VCaP (cell line): Measurements from ENCODE around the gene TM4SF4.

Source experiments
- H3K27ac ChIP-seq: fragments of 450-650 bp; 2 replicates; pipeline ENCODE4 v1.5.1; 2017
- TF ChIP-seq, protein P1 (sequence below): fragments of 450-650 bp; conservative IDR thresholded peaks from 2 replicates; pipeline ENCODE4 v1.5.1; 2017; ENCODE audit warnings: mild to moderate bottlenecking, moderate library complexity

TM4SF4 gene

DNA sequence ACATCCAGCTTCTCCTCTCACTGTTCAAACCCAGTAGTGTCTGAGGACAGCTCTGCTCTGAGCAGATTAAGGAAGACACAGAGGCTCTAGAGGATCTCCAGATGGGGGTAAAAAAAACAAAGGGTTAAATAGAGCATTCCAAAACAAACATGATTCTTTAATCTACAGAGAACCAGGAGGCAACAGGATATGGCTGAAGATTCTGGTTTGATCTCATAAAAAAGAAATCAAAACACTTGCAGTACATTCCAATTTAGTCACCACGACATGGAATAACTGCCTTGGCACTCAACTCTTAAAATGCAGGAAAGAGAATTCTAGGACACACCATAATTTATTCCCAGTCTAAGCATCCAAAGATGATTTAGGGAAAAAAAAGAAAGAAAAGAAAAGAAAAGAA is 32.0 kb downstream of the TM4SF4 start:
- H3K27ac ChIP-seq = peak overlapping the region; percentile 38; the same call in 1 of the 2 replicates
- TF ChIP-seq, protein P1, sequence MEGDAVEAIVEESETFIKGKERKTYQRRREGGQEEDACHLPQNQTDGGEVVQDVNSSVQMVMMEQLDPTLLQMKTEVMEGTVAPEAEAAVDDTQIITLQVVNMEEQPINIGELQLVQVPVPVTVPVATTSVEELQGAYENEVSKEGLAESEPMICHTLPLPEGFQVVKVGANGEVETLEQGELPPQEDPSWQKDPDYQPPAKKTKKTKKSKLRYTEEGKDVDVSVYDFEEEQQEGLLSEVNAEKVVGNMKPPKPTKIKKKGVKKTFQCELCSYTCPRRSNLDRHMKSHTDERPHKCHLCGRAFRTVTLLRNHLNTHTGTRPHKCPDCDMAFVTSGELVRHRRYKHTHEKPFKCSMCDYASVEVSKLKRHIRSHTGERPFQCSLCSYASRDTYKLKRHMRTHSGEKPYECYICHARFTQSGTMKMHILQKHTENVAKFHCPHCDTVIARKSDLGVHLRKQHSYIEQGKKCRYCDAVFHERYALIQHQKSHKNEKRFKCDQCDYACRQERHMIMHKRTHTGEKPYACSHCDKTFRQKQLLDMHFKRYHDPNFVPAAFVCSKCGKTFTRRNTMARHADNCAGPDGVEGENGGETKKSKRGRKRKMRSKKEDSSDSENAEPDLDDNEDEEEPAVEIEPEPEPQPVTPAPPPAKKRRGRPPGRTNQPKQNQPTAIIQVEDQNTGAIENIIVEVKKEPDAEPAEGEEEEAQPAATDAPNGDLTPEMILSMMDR = no peak

DNA sequence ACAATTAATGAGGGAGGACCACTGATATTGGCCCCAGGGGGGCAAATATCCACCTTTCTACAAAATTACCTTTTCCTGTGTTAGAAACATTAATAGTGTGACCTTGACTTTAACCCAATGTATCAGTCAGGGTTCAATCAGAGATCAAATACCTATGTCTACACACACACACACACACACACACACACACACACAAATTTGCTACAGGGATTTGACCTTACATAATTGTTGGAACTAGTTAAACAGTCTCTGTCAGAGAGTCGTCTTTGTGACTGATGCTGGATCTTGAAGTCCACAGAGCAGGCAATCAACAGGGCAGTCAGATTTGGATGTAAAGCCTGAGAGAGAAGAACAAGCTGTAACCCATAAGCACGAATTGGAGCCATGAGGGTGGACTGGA is 32.5 kb downstream of the TM4SF4 start:
- TF ChIP-seq, protein P1 = no peak
- H3K27ac ChIP-seq = peak overlapping the region; percentile 38; the same call in 1 of the 2 replicates

DNA sequence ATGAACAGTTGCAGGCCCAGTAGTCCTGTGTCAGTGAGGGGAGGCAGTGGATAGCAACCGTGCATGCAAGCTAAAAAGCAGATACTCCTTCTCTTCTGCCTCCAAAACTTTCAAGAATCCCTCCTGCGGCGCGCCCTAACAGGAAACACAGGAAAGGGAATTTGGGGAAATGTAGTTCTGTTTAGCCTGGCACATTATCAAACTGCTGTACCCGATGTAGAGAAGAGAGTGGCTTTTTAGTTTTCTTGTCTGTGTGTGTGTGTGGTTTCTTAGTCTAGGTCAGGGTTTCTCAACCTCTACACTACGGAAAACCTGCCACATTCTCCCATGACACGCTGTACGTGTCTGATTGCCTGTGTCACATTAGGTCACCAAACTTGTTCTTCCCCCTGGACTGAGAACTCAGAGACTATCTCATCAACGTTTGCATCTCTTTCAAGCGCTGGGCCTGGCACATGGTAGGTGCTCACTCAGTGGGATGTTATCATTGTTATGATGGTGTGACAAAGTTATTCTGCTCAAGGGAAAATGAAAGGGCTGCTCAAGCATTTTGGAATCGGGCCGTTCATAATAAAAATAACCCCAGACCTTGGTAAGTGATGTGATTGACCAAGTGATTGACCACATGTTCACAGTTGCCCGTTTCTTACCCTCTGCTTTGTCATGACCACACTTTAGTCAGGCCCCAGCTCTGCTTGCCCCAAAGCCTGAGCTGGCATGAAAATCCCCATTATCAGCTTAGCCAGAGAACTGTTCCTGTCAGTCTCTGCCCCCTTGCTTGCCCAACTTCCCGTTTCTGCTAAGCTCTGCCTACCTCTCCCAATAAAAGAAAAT is 33.2 kb downstream of the TM4SF4 start:
- peak overlapping the region; percentile 38; the same call in 1 of the 2 replicates for H3K27ac ChIP-seq
- TF ChIP-seq, protein P1 = no peak

DNA sequence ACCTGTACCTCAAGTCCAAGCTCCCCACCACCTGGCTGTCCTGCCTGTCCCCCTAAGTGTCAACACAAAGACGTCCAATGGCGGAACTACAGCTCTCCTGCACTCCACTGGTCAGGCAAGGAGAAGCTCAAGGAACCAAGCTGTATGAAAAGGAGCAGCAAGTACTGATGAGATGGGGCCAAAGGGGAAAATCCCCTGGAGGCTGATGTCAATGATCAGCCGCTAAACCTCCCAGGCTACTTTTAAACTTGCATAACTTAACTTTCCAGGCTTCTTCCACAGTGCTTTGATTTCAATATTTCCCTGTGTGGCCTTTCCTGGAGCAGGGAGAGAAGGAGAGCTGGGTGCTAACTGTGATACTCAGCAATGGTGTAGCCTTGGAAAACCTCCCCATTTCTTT is 35.0 kb downstream of the TM4SF4 start:
- TF ChIP-seq, protein P1 = no peak
- no peak overlapping the region for H3K27ac ChIP-seq

DNA sequence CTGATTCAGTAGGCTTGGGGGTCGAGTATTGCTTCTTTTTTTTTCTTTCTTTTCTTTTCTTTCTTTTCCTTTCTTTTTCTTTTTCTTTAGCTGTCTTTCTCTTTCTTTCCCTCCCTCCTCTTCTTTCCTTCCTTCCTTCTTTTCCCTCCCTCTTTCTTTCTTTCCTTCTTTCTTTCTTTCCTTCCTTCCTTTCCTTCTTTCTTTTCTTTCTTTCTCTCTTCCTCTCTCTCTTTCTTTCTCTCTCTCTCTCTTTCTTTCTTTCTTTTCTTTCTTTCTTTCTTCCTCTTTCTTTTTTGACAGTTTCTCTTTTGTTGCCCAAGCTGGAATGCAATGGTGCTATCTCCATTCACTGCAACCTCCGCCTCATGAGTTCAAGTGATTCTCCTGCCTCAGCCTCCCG is 36.0 kb downstream of the TM4SF4 start:
- TF ChIP-seq, protein P1 = no peak
- H3K27ac ChIP-seq = no peak overlapping the region

DNA sequence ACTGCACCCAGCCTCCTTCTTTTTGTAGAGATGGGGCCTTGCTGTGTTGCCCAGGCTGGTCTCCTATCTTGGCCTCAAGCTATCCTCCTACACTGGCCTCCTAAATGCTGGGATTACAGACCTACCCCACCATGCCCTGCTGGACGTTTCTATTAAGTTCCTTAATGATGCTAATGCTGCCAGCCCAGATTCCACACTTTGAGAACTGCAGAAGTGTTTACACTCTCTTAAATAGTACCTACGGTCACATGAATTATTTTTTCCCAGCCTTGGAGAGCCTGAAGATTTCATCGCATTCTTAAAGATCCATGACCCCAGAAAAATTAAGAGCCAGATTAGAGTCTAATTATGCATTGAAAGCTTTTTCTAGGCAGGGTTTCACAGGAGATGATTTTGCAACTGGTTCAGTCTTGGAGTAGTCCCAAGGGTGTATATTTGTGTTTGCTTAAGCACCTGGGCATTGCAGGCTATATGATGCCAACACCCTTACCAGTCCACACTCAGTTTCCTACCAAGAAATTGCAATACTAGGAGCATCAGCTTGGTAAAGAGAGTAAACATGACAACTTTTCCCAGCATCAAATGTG is 36.6 kb downstream of the TM4SF4 start:
- TF ChIP-seq, protein P1 = no peak
- no peak overlapping the region for H3K27ac ChIP-seq

DNA sequence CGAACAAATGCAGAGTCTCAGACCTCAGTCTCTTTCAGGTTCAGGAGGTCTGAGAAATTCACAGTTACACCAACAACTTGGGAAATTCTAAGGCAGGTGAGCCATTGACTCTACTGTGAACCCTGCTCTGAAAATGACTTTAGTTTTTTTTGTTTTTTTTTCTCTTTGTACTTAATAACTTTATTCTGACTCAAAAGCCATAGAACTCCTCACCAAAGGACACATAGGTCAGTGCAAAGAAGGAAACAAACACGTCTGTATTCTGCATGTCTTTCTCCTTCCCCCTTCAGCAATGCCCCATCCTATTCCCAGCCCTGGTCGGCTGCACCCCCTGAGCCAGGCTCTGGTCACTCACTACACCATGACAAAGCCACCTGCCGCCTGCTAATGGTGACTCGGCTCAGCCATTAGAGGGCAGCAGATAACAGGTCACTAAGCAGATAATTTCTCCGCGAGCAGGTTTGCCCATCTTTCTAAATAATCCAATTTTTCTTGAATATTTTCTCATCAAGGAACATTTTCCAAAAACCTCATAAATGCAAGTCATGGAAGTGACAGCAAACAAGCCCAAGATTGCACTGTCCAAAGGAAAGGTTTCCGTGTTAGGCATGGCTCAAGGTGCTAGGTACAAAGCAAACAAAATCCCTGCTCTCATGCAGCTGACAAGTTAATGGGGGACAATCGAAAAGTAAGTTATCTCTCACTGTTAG is 37.7 kb downstream of the TM4SF4 start:
- TF ChIP-seq, protein P1 = peak; percentile 93
- no peak overlapping the region for H3K27ac ChIP-seq
